BJ (cell line): ENCODE results near the gene CEP19. TPM values are rescaled to one million over a fixed set of nuclear protein-coding genes. Genes with fewer than 3 reads are reported as not detected.
"Not testable (repeated sequence)": the region's sequence is repeated elsewhere in the genome, so short reads cannot be mapped to it uniquely, and the experiment has no call there.

Experiments used
- CTCF ChIA-PET: fragments of 350-600 bp; formaldehyde crosslinking; extraction: SDS; loops from one replicate; lab custom pipeline; 2021; ENCODE audit warnings: antibody characterized with exemption, inconsistent platforms; lab: Yijun Ruan, JAX
- POLR2A ChIA-PET: fragments of 300-600 bp; sonication (Branson Sonifier 250); formaldehyde crosslinking; extraction: SDS; loops from one replicate; lab custom pipeline; 2021; ENCODE audit warnings: antibody characterized with exemption; lab: Charles Lee
- DNase-seq: peaks from one replicate; pipeline ENCODE4 v3.0.0-alpha.2; 2011; ENCODE audit warnings: low read depth
- H3K27me3 ChIP-seq: 2 replicates; pipeline ENCODE4 v1.6.0; 2011; ENCODE audit warnings: low read length; ENCODE audit not compliant: control insufficient read depth, insufficient read depth
- H3K36me3 ChIP-seq: 2 replicates; pipeline ENCODE4 v1.5.1; 2011; ENCODE audit warnings: low read length; ENCODE audit not compliant: control insufficient read depth, insufficient read depth
- H3K4me3 ChIP-seq: 2 replicates; pipeline ENCODE4 v1.5.1; 2011; ENCODE audit warnings: low read depth, mild to moderate bottlenecking, control low read depth, low read length
- polyA plus RNA-seq: library from polyadenylated mRNA; depleted of rRNA; stranded (reverse); fragments of >200 nt; gene quantifications from 2 replicates; pipeline ENCODE4 v1.2.3, GENCODE V29; 2011
- TF ChIP-seq, protein P1 (sequence below): IDR thresholded peaks from 2 replicates; pipeline ENCODE4 v1.5.1; 2011; ENCODE audit warnings: low read depth, mild to moderate bottlenecking, control low read depth, inconsistent platforms, low read length, moderate library complexity; ENCODE audit not compliant: insufficient read depth

CEP19 gene
- polyA plus RNA-seq, 1 experiment: 1.9 TPM

DNA sequence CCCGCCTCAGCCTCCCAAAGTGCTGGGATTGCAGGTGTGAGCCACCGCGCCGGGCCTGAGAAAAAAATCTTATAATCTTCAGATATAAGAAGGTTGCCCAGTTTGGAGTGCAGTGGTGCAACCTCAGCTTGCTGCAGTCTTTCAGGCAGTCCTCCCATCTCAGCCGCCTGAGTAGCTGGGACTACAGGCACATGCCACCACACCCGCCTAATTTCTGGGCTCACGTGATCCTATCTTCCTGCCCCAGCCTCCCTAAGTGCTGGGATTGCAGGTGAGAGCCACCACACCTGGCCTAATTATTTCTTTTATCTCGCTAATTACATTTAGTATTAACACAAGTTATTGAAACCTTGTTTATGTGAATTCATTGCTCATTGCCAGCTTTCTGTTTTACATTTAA, 41.2 kb upstream of the CEP19 start:
- Histone ChIP-seq H3K4me3 (no peak overlapping the region), H3K27me3 (no peaks in the 10 kb centered on the region), H3K36me3 (peaks cover 3% of the 10 kb centered on the region; the same call in 1 of the 2 replicates)
- POLR2A ChIA-PET: no interaction called here
- CTCF ChIA-PET: interaction anchor here (1.5 kb wide), 1 partner anchor 13 kb away, joined by 4 read pairs; the partner anchor contains the start of gene PAK2
- TF ChIP-seq, protein P1, sequence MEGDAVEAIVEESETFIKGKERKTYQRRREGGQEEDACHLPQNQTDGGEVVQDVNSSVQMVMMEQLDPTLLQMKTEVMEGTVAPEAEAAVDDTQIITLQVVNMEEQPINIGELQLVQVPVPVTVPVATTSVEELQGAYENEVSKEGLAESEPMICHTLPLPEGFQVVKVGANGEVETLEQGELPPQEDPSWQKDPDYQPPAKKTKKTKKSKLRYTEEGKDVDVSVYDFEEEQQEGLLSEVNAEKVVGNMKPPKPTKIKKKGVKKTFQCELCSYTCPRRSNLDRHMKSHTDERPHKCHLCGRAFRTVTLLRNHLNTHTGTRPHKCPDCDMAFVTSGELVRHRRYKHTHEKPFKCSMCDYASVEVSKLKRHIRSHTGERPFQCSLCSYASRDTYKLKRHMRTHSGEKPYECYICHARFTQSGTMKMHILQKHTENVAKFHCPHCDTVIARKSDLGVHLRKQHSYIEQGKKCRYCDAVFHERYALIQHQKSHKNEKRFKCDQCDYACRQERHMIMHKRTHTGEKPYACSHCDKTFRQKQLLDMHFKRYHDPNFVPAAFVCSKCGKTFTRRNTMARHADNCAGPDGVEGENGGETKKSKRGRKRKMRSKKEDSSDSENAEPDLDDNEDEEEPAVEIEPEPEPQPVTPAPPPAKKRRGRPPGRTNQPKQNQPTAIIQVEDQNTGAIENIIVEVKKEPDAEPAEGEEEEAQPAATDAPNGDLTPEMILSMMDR: no peak
- no peak for DNase-seq

DNA sequence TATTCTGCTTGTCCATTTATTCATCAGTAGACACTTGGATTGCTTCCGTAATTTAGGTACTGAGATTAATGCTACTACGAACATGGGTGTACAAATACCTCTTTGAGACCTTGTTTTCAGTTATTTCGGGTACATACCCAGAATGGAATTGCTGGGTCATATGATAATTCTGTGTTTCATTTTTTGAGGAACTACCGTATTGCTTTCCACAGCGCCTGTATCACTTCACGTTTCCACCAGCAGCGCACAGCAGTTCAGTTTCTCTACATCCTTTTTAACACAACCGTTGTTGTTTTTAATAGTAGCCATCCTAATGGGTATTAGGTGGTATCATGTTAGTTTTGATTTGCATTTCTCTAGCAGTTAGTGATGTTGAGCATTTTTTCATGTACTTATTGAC, 37.1 kb upstream of the CEP19 start:
- TF ChIP-seq, protein P1: no peak
- CTCF ChIA-PET: no interaction called here
- H3K27me3 ChIP-seq: no peaks in the 10 kb centered on the region
- H3K4me3 ChIP-seq: no peak overlapping the region
- DNase-seq: no peak
- POLR2A ChIA-PET: no interaction called here
- H3K36me3 ChIP-seq: peaks cover 2% of the 10 kb centered on the region; the same call in 1 of the 2 replicates

DNA sequence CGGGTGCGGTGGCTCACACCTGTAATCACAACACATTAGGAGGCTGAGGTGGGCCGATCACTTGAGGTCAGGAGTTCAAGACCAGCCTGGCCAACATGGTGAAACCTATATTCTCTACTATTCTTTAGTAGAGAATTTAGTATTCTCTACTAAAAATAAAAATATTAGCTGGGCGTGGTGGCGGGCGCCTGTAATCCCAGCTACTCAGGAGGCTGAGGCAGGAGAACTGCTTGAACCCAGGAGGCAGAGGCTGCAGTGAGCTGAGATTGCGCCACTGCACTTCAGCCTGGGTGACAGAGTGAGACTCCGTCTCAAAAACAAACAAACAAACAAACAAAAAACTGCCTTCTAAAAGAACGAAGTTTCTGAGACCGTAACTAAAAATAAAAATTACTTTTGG, 31.5 kb upstream of the CEP19 start:
- CTCF ChIA-PET, H3K4me3 ChIP-seq, H3K36me3 ChIP-seq, H3K27me3 ChIP-seq, DNase-seq, POLR2A ChIA-PET: not testable (repeated sequence)

- ChIA-PET CTCF (interaction anchor here (0.6 kb wide), 1 partner anchor 11 kb away, joined by 4 read pairs; no protein-coding TSS in a partner anchor), POLR2A (no interaction called here)
- TF ChIP-seq, protein P1: no peak
- H3K4me3 ChIP-seq: peak overlapping the region; percentile 59
- no peaks in the 10 kb centered on the region for H3K27me3 ChIP-seq
- DNase-seq: no peak
- no peaks in the 10 kb centered on the region for H3K36me3 ChIP-seq
These were observed 29.3 kb upstream of the CEP19 start for GRCh38 chr3:196741249-196741889.

DNA sequence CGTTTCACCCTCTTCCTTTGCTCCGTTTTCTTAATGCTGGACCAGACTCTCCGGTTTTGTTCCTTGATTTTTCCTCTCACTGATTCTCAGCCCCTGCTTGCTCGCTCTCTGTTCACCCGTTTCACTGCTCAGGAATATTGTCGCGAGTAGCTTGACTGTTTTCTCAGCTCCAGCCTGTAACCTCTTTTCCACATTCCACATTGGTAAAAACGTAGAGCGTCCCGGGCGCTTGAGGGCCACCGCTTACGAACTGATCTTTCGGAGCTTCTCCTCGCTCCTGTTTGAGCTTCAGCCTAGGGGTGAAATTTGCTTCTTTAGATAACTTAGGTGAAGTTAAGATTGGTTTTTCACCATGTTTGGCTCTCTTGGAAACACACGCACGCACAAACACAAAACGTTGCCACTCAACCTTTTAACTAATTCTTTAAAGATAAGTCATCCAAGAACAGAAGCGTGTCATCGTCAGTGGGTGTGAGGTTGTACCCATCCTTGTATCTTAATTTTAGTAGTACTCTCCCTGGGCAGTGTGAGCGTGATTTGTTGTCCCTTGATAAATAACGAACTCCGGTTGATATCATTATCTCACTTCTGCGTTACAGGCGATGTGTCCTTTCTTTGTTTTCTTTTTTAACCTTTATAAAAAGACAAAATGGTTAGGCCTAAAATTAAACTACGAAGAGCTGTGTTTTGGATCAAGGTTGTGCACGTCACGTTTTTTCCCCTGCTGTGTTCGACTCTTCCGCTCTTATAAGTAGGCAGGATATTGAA, 28.6 kb upstream of the CEP19 start:
- ChIA-PET POLR2A (interaction anchor here (0.6 kb wide), 2 partner anchors 240 to 782 kb away, joined by 4 to 5 read pairs; no protein-coding TSS in a partner anchor), CTCF (interaction anchor here (0.6 to 1.4 kb wide), 3 partner anchors 10 to 14 kb away, joined by 3 to 4 read pairs (median 4); no protein-coding TSS in a partner anchor)
- Histone ChIP-seq H3K27me3 (no peaks in the 10 kb centered on the region), H3K4me3 (peak overlapping the region; percentile 59), H3K36me3 (no peaks in the 10 kb centered on the region)
- no peak for DNase-seq
- TF ChIP-seq, protein P1: no peak
